Neural cell (in vitro differentiated cells): ENCODE data around the gene SP140L. TPM values are rescaled to one million over a fixed set of nuclear protein-coding genes. Genes with fewer than 3 reads are reported as not detected.

Source experiments
- H2AFZ ChIP-seq: fragments of 200-600, 300-800 bp; sonication (generic), shearing (Covaris generic); 2 replicates; pipeline ENCODE4 v1.6.0; 2014; ENCODE audit warnings: low read depth, mild to moderate bottlenecking, antibody characterized with exemption, low read length, moderate library complexity
- H3F3A ChIP-seq: fragments of 200-600 bp; shearing (Covaris generic); 2 replicates; pipeline ENCODE4 v1.6.1; 2016; ENCODE audit warnings: mild to moderate bottlenecking, moderate library complexity, mixed read lengths, antibody characterized with exemption, low read length; ENCODE audit not compliant: insufficient read depth, poor library complexity, severe bottlenecking
- H3K27ac ChIP-seq: fragments of 200-600, 300-800 bp; sonication (generic), shearing (Covaris generic); 2 replicates; pipeline ENCODE4 v1.5.1; 2014; ENCODE audit warnings: mild to moderate bottlenecking, low read length, moderate library complexity
- H3K27me3 ChIP-seq: fragments of 300-800, 200-600 bp; sonication (generic), shearing (Covaris generic); 2 replicates; pipeline ENCODE4 v1.6.0; 2014; ENCODE audit warnings: mild to moderate bottlenecking, low read depth, low read length, moderate library complexity; ENCODE audit not compliant: insufficient read depth
- H3K36me3 ChIP-seq: fragments of 300-800, 200-600 bp; sonication (generic), shearing (Covaris generic); 2 replicates; pipeline ENCODE4 v1.5.1; 2014; ENCODE audit warnings: mild to moderate bottlenecking, antibody characterized with exemption, low read length, moderate library complexity; ENCODE audit not compliant: insufficient read depth
- H3K4me2 ChIP-seq: fragments of 300-800, 200-600 bp; sonication (generic), shearing (Covaris generic); 2 replicates; pipeline ENCODE4 v1.6.0; 2014; ENCODE audit warnings: mild to moderate bottlenecking, low read length
- H3K4me3 ChIP-seq: fragments of 300-800, 200-600 bp; sonication (generic), shearing (Covaris generic); 2 replicates; pipeline ENCODE4 v1.5.1; 2014; ENCODE audit warnings: mild to moderate bottlenecking, low read length, moderate library complexity
- H3K79me2 ChIP-seq: fragments of 200-600 bp; shearing (Covaris generic); replicated peaks from 2 replicates; pipeline ENCODE4 v1.6.0; 2014; ENCODE audit warnings: mild to moderate bottlenecking, low read length, moderate library complexity; ENCODE audit not compliant: insufficient read depth
- H3K9ac ChIP-seq: fragments of 300-800, 200-600 bp; sonication (generic), shearing (Covaris generic); 2 replicates; pipeline ENCODE4 v1.6.1; 2016; ENCODE audit warnings: mild to moderate bottlenecking, low read length, mixed read lengths
- H3K9me2 ChIP-seq: fragments of 200-600 bp; shearing (Covaris generic); 2 replicates; pipeline ENCODE4 v1.6.1; 2016; ENCODE audit warnings: mild to moderate bottlenecking, low read length, mixed read lengths; ENCODE audit not compliant: insufficient read depth
- H3K9me3 ChIP-seq: fragments of 200-600, 300-800 bp; sonication (generic), shearing (Covaris generic); 2 replicates; pipeline ENCODE4 v1.6.1; 2016; ENCODE audit warnings: mild to moderate bottlenecking, mixed run types, low read length, moderate library complexity, mixed read lengths
- H4K20me1 ChIP-seq: fragments of 200-600 bp; shearing (Covaris generic); 2 replicates; pipeline ENCODE4 v1.6.1; 2016; ENCODE audit warnings: mild to moderate bottlenecking, mixed run types; ENCODE audit not compliant: insufficient read depth
- CTCF ChIP-seq: fragments of 450-650 bp; IDR thresholded peaks from 2 replicates; pipeline ENCODE4 v1.5.1; 2014; ENCODE audit warnings: antibody characterized with exemption, mild to moderate bottlenecking, moderate library complexity; ENCODE audit not compliant: poor library complexity, severe bottlenecking
- EP300 ChIP-seq: fragments of 450-650 bp; conservative IDR thresholded peaks from 2 replicates; pipeline ENCODE4 v1.6.1; 2014; ENCODE audit warnings: antibody characterized with exemption, mild to moderate bottlenecking, moderate library complexity; ENCODE audit not compliant: poor library complexity, severe bottlenecking
- EZH2 ChIP-seq: fragments of 200-600, 300-800 bp; shearing (Covaris generic), sonication (generic); IDR thresholded peaks from 2 replicates; pipeline ENCODE4 v1.6.1; 2014; ENCODE audit warnings: antibody characterized with exemption, low read length, borderline replicate concordance, mild to moderate bottlenecking; ENCODE audit not compliant: insufficient read depth, poor library complexity, severe bottlenecking
- MXI1 ChIP-seq: fragments of 450-650 bp; conservative IDR thresholded peaks from 2 replicates; pipeline ENCODE4 v1.6.1; 2014; ENCODE audit warnings: antibody characterized with exemption, mild to moderate bottlenecking; ENCODE audit not compliant: poor library complexity, severe bottlenecking
- POLR2AphosphoS5 ChIP-seq: IDR thresholded peaks from 2 replicates; pipeline ENCODE4 v1.6.1; 2012
- RAD21 ChIP-seq: fragments of 450-650 bp; conservative IDR thresholded peaks from 2 replicates; pipeline ENCODE4 v1.6.1; 2014; ENCODE audit warnings: antibody characterized with exemption, mild to moderate bottlenecking, moderate library complexity
- REST ChIP-seq: IDR thresholded peaks from 2 replicates; pipeline ENCODE4 v1.6.1; 2012; ENCODE audit warnings: borderline replicate concordance
- SMC3 ChIP-seq: fragments of 450-650 bp; conservative IDR thresholded peaks from 2 replicates; pipeline ENCODE4 v1.6.1; 2014; ENCODE audit warnings: antibody characterized with exemption, mild to moderate bottlenecking, moderate library complexity; ENCODE audit not compliant: poor library complexity
- TAF1 ChIP-seq: IDR thresholded peaks from 2 replicates; pipeline ENCODE4 v1.6.1; 2012; ENCODE audit warnings: low read depth
- polyA plus RNA-seq: library from polyadenylated mRNA; depleted of rRNA; stranded (reverse); fragments of >200 nt; gene quantifications from 2 replicates; pipeline ENCODE4 v1.2.3, GENCODE V29; 2014

SP140L gene
- polyA plus RNA-seq, 1 donor from 2014 or later = not detected

GRCh38 chr2:230346465-230346864 lies 19.5 kb downstream of the SP140L start:
- no peaks in the 10 kb centered on the region for H4K20me1 ChIP-seq
- H2AFZ ChIP-seq = no peak overlapping the region
- H3K79me2 ChIP-seq = no peaks in the 10 kb centered on the region
- H3K36me3 ChIP-seq = no peaks in the 10 kb centered on the region
- H3K4me2 ChIP-seq = no peak overlapping the region
- no peak for TF ChIP-seq REST
- no peak for TF ChIP-seq MXI1
- no peak for TF ChIP-seq EP300
- TF ChIP-seq RAD21 = no peak
- no peak for TF ChIP-seq TAF1
- no peak for TF ChIP-seq EZH2
- no peak for TF ChIP-seq CTCF
- TF ChIP-seq POLR2AphosphoS5 = no peak
- no peak for TF ChIP-seq SMC3
- H3K9me2 ChIP-seq = no peaks in the 10 kb centered on the region
- no peak overlapping the region for H3K27ac ChIP-seq
- no peak overlapping the region for H3K9ac ChIP-seq
- H3K27me3 ChIP-seq = no peaks in the 10 kb centered on the region
- H3K4me3 ChIP-seq = no peak overlapping the region
- H3K9me3 ChIP-seq = no peaks in the 10 kb centered on the region
- H3F3A ChIP-seq = no peaks in the 10 kb centered on the region

GRCh38 chr2:230346921-230347533 lies 20.0 kb downstream of the SP140L start:
- Histone ChIP-seq H3F3A (no peaks in the 10 kb centered on the region), H3K27ac (no peak overlapping the region), H4K20me1 (no peaks in the 10 kb centered on the region), H3K9me3 (no peaks in the 10 kb centered on the region), H3K9ac (no peak overlapping the region), H2AFZ (no peak overlapping the region), H3K79me2 (no peaks in the 10 kb centered on the region), H3K9me2 (no peaks in the 10 kb centered on the region), H3K36me3 (no peaks in the 10 kb centered on the region), H3K4me3 (no peak overlapping the region), H3K4me2 (no peak overlapping the region), H3K27me3 (no peaks in the 10 kb centered on the region)
- TF ChIP-seq RAD21 (no peak), MXI1 (no peak), POLR2AphosphoS5 (no peak), SMC3 (no peak), CTCF (no peak), EZH2 (no peak), REST (no peak), EP300 (no peak), TAF1 (no peak)
